GM18861 (cell line): Measurements from ENCODE around the gene PPIB.
"Not testable (repeated sequence)": the region's sequence is repeated elsewhere in the genome, so short reads cannot be mapped to it uniquely, and the experiment has no call there.

ENCODE experiments used
- ATAC-seq: cut with Tn5 transposase; IDR thresholded peaks from one replicate; pipeline ENCODE4 v1.9.1; 2021; ENCODE audit not compliant: unreplicated experiment

Gene PPIB

DNA sequence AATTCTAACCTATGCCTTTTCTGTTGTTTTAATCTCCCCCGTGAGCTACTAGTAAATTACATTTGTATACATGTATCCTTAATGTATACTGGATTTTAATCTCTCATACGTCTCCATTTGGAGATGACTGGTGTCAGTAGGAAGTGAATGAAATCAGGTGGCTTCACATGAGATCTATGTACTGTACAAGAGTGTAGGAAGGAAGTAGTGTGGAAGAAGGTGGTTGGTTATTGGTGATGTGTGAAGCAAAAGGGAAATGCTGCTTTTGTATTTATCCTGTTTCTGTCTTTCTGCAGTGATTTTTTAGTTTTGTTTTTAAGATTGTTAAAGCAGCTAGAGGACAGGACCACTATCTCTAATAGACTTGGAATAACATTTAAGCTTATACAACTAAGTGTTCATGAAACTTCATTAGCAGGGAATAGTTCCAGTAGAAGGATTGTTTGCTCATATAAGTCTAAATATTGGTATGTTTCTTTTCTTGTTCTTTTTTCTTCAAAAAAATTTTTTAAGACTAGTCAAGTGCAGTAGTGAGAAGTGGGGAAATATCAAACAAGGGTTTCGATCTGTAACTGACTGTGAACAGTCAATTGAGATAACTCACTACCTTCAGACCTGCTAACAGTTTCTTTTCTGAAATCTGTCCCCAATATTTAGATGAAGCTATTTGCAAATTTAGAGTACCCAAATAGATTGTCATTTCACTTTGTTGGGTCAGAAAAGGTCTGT is 51.7 kb downstream of the PPIB start:
- no peak for ATAC-seq

DNA sequence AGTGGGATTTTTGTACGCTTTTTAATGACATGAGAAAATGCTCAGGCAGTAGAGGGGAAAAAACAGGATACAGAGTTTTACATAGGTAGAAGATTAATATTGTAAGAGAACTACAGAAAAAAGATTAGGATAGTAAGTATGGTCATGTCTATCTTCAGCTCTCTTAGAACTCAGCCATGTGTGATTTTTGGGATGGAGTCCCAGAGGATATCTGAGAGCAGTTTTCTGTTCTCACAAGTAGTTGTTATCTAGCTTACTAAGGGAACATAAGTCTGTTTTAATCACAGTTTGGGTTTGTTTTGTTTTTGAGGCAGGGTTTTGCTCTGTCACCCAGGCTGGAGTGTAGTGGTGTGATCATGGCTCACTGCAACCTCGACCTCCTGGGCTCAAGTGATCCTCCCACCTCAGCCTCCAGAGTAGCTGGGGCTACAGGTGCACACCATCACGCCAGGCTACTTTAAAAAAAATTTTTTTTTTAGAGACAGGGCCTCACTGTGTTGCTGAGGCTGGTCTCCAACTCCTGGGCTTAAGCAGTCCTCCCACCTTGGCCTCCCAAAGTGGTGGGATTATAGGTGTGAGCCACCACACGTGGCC is 52.6 kb downstream of the PPIB start:
- ATAC-seq = not testable (repeated sequence)

DNA sequence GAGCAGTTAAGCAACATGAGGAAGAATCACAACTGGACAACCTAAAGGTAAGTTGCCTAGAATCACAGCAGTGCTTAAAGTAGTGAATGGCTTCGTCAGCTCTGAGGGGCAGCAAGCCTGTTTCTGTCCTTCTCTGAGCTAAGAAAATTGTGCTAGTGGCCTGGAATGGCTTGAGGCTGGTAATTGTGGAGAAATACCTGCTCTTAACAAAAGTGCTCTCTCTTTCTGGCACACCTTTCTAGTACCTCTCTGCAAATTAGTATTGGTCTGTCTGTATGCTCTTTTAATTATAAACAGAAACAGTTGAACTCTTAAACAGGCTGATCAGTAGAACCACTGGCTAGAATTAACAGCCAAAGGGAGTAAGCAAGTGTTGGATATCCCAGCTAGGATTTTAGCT is 55.5 kb downstream of the PPIB start:
- ATAC-seq = no peak
